CD4-positive, alpha-beta T cell treated with Interferon gamma for 1 hour (primary cell): ENCODE data around the gene CTSL.

ENCODE experiments used
- DNase-seq: peaks from one replicate; pipeline ENCODE4 v3.0.0-alpha.2; 2020

CTSL gene

DNA sequence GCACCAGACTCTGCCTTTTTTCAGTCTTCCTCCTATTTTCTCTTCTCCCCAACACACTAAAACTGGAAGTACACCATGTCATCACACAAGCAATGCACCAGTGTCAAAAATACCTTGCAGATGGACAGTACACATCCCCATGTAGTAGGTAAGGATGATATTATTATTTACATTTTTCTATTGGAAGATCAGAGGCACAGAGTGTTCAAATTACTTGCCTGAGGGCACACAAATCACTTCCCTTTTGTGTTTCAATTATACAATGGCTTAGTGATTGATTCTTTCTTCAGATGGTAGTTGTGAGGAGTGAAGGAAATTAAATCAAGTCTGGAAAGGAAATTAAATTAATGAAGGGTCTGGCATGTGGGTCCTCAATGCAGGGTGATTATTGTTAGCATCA, 39.6 kb downstream of the CTSL start:
- no peak for DNase-seq

DNA sequence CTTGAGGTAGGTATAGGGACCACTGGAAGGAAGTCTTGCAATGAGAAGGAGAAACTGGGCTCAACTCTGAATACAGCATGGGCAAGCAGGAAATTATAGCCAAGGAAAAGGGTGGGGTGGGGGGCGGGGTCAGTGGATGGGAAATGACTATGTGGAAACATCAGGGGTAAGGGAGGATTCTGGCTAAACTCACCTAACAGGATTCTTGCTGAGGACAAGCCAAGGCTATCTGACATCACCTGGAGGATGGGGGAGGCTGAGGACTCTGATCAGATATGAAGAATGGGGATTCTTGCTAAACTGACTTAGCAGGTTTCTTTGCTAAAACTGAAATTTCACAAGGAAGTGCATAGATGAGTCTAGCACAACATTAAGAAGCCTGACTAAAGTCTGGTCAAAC, 40.8 kb downstream of the CTSL start:
- DNase-seq: no peak

- DNase-seq: no peak
Observed at GRCh38 chr9:87770616-87771315, 44.8 kb downstream of the CTSL start.

- no peak for DNase-seq
Observed at GRCh38 chr9:87771316-87772006, 45.5 kb downstream of the CTSL start.

GRCh38 chr9:87776481-87777379, 50.8 kb downstream of the CTSL start:
- no peak for DNase-seq

GRCh38 chr9:87778996-87779395, 53.1 kb downstream of the CTSL start:
- no peak for DNase-seq
